H1 (cell line): ENCODE data around the gene ZBTB7B. TPM values are rescaled to one million over a fixed set of nuclear protein-coding genes. Genes with fewer than 3 reads are reported as not detected.

Source experiments
- CHD7 ChIP-seq: fragments of 300-600 bp; sonication (generic); IDR thresholded peaks from 2 replicates; pipeline ENCODE4 v1.7.1; 2012; ENCODE audit warnings: low read length, moderate library complexity, mild to moderate bottlenecking, inconsistent platforms; ENCODE audit not compliant: insufficient replicate concordance
- polyA plus RNA-seq, 7 experiments: library from polyadenylated mRNA; depleted of rRNA in 3 of 7; stranded (reverse) in 5 of 7; unstranded in 2 of 7; fragments of >200 nt in 5 of 7; fragments of 200-250 nt in 2 of 7; gene quantifications; 1 replicate in 5 of 7; 2 replicates in 1 of 7; 4 replicates in 1 of 7; pipeline versions ENCODE4 v1.2.1 to v1.2.3, GENCODE V29; 2011 to 2013; ENCODE audit warnings: missing spikeins in 2 of 7, mixed read lengths in 2 of 7
- total RNA-seq: library from RNA; stranded (reverse); fragmentation: NEBNext Ultra II Directional; extraction: Animal tissue kit (Norgen Biotek cat#: 25700); gene quantifications from 2 replicates; pipeline ENCODE4 v1.2.1, GENCODE V29; 2021

Gene ZBTB7B
- total and polyA plus RNA-seq, 2 of the 8 experiments (the other 6 are each of a cell fraction or from before 2014, with no cell fraction given): 24.5 to 36.9 TPM

- TF ChIP-seq CHD7: no peak
Measured at GRCh38 chr1:155026154-155026553, 23.6 kb downstream of the ZBTB7B start (continued).
